Measurements from ENCODE around the gene KPRP.

Gene KPRP

DNA sequence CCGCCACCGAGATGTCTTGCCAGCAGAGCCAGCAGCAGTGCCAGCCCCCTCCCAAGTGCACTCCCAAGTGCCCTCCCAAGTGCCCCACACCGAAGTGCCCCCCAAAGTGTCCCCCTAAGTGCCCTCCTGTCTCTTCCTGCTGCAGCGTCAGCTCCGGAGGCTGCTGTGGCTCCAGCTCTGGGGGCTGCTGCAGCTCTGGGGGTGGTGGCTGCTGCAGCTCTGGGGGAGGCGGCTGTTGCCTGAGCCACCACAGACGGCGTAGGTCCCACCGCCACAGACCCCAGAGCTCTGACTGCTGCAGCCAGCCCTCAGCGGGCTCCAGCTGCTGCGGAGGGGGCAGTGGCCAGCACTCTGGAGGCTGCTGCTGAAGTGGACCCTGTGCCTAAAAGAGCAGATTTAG is 18.5 kb downstream of the KPRP start:
- no peaks in the 10 kb centered on the region for H3K27me3 ChIP-seq (ENCODE audit: insufficient read depth, insufficient read length)
- no peaks in the 10 kb centered on the region for H3K4me1 ChIP-seq (ENCODE audit: insufficient read depth, insufficient read length)
- TF ChIP-seq YY1 (IDR thresholded peaks at IDR 0.05; ENCODE audit: insufficient read depth, insufficient read length) = no peak
- no peak for DNase-seq (ENCODE audit: low read depth, low spot score)
- no peaks in the 10 kb centered on the region for H3K36me3 ChIP-seq (ENCODE audit: insufficient read depth, insufficient read length, low read length)
- no peak overlapping the region for H3K4me3 ChIP-seq (ENCODE audit: insufficient read length, low read depth)
- H3K9me3 ChIP-seq (ENCODE audit: insufficient read depth, low read length) = no peaks in the 10 kb centered on the region
- no peak overlapping the region for H3K9ac ChIP-seq (ENCODE audit: insufficient read length, low read depth)

DNA sequence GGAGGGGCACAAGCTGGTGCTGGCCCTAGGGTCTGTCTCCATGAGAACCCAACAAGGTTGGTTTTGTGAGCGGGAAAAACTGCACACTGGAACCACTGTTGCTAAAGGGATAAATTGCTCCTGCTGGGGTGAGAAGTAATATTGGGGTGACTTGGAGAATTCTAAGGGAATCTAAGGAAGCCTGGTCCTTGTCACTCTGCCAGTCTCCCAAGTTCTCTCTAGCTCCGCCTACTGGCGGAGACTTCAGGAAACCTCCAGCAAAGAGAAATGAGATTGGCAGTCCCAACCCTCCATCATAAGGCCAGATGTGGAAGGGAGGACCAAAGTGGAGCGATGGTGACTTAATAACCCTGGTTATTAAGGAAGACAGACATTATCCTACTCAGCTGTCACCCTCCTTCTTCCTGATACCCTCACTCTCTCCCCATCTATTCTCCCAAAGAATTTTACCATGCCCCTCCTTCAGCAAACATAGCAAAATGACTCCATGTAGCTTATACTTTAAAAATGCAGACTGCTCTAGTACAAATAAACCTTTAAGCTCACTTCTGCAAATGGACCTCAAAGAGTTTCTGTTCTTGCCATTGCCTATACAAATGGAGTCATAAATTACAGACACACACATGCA is 19.8 kb downstream of the KPRP start:
- TF ChIP-seq SUZ12 (IDR thresholded peaks at IDR 0.05; ENCODE audit: extremely low read depth, insufficient read depth, insufficient read length) (no peak), ZNF274 (IDR thresholded peaks at IDR 0.05; ENCODE audit: low read depth, low read length) (no peak), YY1 (IDR thresholded peaks at IDR 0.05; ENCODE audit: insufficient read depth, insufficient read length) (no peak)
- H3K4me1 ChIP-seq (ENCODE audit: insufficient read depth, insufficient read length) = no peaks in the 10 kb centered on the region
- H3K36me3 ChIP-seq (ENCODE audit: insufficient read depth, insufficient read length, low read length) = no peaks in the 10 kb centered on the region
- H3K9me3 ChIP-seq (ENCODE audit: insufficient read depth, low read length) = no peaks in the 10 kb centered on the region
- H3K4me3 ChIP-seq (ENCODE audit: insufficient read length, low read depth) = no peak overlapping the region
- no peak overlapping the region for H3K9ac ChIP-seq (ENCODE audit: insufficient read length, low read depth)
- DNase-seq (ENCODE audit: low read depth, low spot score) = peak; percentile 63
- no peaks in the 10 kb centered on the region for H3K27me3 ChIP-seq (ENCODE audit: insufficient read depth, insufficient read length)

DNA sequence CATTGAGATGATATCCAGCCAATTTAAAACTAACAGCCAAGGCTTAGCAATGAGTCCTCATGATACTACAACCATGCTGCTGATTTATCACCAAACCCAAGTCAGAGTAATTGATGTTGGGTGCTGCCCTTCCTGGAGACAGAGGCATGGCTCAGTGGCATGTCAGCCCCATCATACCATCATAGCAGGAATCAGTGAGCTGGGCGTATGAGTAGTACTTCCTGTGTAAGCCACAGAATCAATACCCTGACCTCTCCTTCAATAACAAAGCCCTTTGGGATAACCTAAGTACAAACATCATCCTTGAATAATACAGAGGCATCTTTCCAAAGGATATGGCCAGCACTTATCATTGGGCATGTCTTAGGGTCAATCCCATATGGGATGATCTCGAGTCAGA is 25.3 kb downstream of the KPRP start:
- Histone ChIP-seq H3K36me3 (ENCODE audit: insufficient read depth, insufficient read length, low read length) (no peaks in the 10 kb centered on the region), H3K4me3 (ENCODE audit: insufficient read length, low read depth) (no peak overlapping the region), H3K9me3 (ENCODE audit: insufficient read depth, low read length) (no peaks in the 10 kb centered on the region)

DNA sequence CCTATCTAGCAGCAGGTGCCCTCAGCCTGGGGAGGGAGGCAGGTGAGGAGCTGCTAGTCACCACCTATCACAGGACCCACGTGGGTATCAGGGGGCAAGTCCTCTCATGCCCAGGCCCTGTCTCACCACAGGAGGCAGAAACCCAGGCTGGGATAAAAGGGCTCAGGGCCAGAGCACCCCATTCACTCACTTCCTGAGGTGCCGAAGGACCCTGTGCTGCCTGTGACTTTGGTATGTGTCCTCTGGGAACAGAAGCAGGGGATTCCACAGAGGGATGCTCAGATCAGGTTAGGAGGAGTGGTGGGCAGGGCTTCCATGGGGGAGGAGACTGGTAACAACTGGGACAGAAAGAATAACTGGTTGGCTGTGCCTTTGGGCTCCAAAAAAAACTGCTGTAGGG is 28.3 kb downstream of the KPRP start, which contains the start of gene LCE1E:
Gene LCE1E (plus strand): TSS at position 181 of the 400 bp plus-strand sequence. CDS start 1,043 bp downstream, outside the sequence.
- H3K4me3 ChIP-seq (ENCODE audit: insufficient read length, low read depth) = no peak within 1 kb of the TSS
- no peak within 1 kb of the TSS for H3K9ac ChIP-seq (ENCODE audit: insufficient read length, low read depth)
- H3K9me3 ChIP-seq (ENCODE audit: insufficient read depth, low read length) = no peaks in the 10 kb centered on the region
- TF ChIP-seq ZNF274 (IDR thresholded peaks at IDR 0.05; ENCODE audit: low read depth, low read length) (no peak), SUZ12 (IDR thresholded peaks at IDR 0.05; ENCODE audit: extremely low read depth, insufficient read depth, insufficient read length) (no peak), YY1 (IDR thresholded peaks at IDR 0.05; ENCODE audit: insufficient read depth, insufficient read length) (no peak)
- no peaks in the 10 kb centered on the region for H3K4me1 ChIP-seq (ENCODE audit: insufficient read depth, insufficient read length)
- H3K36me3 ChIP-seq (ENCODE audit: insufficient read depth, insufficient read length, low read length) = no peaks in the 10 kb centered on the region
- no peak for DNase-seq (ENCODE audit: low read depth, low spot score)
- no peaks in the 10 kb centered on the region for H3K27me3 ChIP-seq (ENCODE audit: insufficient read depth, insufficient read length)

More for the DNA sequence above, 25.3 kb downstream of the KPRP start:
- DNase-seq (ENCODE audit: low read depth, low spot score) = no peak
- H3K4me1 ChIP-seq (ENCODE audit: insufficient read depth, insufficient read length) = no peaks in the 10 kb centered on the region
- no peak for TF ChIP-seq SUZ12 (IDR thresholded peaks at IDR 0.05; ENCODE audit: extremely low read depth, insufficient read depth, insufficient read length)
- no peak for TF ChIP-seq YY1 (IDR thresholded peaks at IDR 0.05; ENCODE audit: insufficient read depth, insufficient read length)
- TF ChIP-seq ZNF274 (IDR thresholded peaks at IDR 0.05; ENCODE audit: low read depth, low read length) = no peak
- no peaks in the 10 kb centered on the region for H3K27me3 ChIP-seq (ENCODE audit: insufficient read depth, insufficient read length)
- H3K9ac ChIP-seq (ENCODE audit: insufficient read length, low read depth) = no peak overlapping the region

DNA sequence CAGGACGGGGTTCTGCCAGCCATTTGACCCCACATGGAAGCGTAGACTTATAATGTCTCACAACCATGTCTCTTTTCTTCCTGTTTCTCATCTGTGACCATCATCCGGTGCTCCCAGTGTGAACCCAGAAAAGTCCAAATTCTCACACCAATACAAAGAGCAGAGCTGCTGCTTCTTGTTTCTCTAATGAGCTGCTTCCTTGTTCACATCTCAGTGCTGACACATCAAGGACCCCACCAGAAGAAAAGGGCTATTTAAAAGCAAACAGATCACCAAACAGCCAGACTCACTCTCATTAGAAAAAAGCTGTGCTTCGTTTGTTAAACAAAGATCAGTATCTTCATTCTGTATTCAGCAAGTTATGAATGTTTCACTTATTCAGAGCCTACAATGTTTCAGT is 37.9 kb downstream of the KPRP start:
- no peak for TF ChIP-seq SUZ12 (IDR thresholded peaks at IDR 0.05; ENCODE audit: extremely low read depth, insufficient read depth, insufficient read length)
- no peak overlapping the region for H3K9ac ChIP-seq (ENCODE audit: insufficient read length, low read depth)
- no peaks in the 10 kb centered on the region for H3K9me3 ChIP-seq (ENCODE audit: insufficient read depth, low read length)
- peaks cover 4% of the 10 kb centered on the region for H3K4me1 ChIP-seq (ENCODE audit: insufficient read depth, insufficient read length)
- H3K36me3 ChIP-seq (ENCODE audit: insufficient read depth, insufficient read length, low read length) = no peaks in the 10 kb centered on the region
- no peaks in the 10 kb centered on the region for H3K27me3 ChIP-seq (ENCODE audit: insufficient read depth, insufficient read length)
- no peak overlapping the region for H3K4me3 ChIP-seq (ENCODE audit: insufficient read length, low read depth)
- DNase-seq (ENCODE audit: low read depth, low spot score) = no peak

DNA sequence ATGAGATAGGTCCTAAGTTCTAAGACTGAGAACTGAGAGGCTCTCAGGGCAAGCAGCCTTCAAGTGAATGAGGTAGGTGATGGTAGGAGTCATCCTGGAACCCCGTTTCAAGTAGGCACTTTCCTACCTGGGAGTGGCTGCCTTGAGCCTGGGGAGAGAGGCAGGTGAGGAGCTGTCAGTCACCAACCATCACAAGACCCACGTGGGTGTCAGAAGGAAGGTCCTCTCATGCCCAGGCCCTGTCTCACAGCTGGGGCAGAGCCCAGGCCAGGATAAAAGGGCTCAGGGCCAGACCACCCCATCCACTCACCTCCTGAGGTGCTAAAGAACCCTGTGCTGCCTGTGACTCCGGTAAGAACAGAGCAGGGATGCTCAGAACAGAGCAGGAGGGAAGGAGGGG is 38.6 kb downstream of the KPRP start, which contains the start of gene LCE1D:
Gene LCE1D (plus strand): TSS at position 301 of the 400 bp plus-strand sequence. CDS start 1,074 bp downstream, outside the sequence.
- no peaks in the 10 kb centered on the region for H3K9me3 ChIP-seq (ENCODE audit: insufficient read depth, low read length)
- TF ChIP-seq ZNF274 (IDR thresholded peaks at IDR 0.05; ENCODE audit: low read depth, low read length) = no peak
- no peak for TF ChIP-seq SUZ12 (IDR thresholded peaks at IDR 0.05; ENCODE audit: extremely low read depth, insufficient read depth, insufficient read length)
- no peak for TF ChIP-seq YY1 (IDR thresholded peaks at IDR 0.05; ENCODE audit: insufficient read depth, insufficient read length)

DNA sequence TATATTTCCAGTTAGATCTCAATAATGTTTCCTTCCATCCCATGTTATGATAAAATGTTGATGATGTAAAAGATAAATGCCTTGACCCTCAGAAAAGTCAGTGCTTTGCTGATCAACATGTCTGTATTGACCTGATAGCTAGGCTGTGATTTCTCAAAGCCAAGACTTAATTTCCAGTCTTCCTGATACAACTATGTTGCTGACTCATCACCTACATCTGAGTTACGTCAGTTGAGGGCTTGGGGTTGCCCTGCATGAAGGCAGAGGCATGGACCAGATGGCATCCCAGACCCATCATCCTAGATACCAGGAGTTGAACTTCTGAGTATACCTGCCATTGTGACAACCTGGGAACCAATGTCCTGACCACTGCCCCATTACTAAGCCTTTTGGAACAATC is 43.5 kb downstream of the KPRP start:
- TF ChIP-seq ZNF274 (IDR thresholded peaks at IDR 0.05; ENCODE audit: low read depth, low read length) (no peak), YY1 (IDR thresholded peaks at IDR 0.05; ENCODE audit: insufficient read depth, insufficient read length) (no peak), SUZ12 (IDR thresholded peaks at IDR 0.05; ENCODE audit: extremely low read depth, insufficient read depth, insufficient read length) (no peak)
- Histone ChIP-seq H3K4me1 (ENCODE audit: insufficient read depth, insufficient read length) (peaks cover 2% of the 10 kb centered on the region), H3K36me3 (ENCODE audit: insufficient read depth, insufficient read length, low read length) (no peaks in the 10 kb centered on the region), H3K9me3 (ENCODE audit: insufficient read depth, low read length) (no peaks in the 10 kb centered on the region), H3K9ac (ENCODE audit: insufficient read length, low read depth) (no peak overlapping the region), H3K4me3 (ENCODE audit: insufficient read length, low read depth) (no peak overlapping the region), H3K27me3 (ENCODE audit: insufficient read depth, insufficient read length) (no peaks in the 10 kb centered on the region)
- no peak for DNase-seq (ENCODE audit: low read depth, low spot score)

More for the DNA sequence above, 38.6 kb downstream of the KPRP start, which contains the start of gene LCE1D:
- no peak for DNase-seq (ENCODE audit: low read depth, low spot score)
- H3K4me3 ChIP-seq (ENCODE audit: insufficient read length, low read depth) = no peak within 1 kb of the TSS
- H3K9ac ChIP-seq (ENCODE audit: insufficient read length, low read depth) = no peak within 1 kb of the TSS
- H3K4me1 ChIP-seq (ENCODE audit: insufficient read depth, insufficient read length) = peaks cover 4% of the 10 kb centered on the region
- no peaks in the 10 kb centered on the region for H3K27me3 ChIP-seq (ENCODE audit: insufficient read depth, insufficient read length)
- H3K36me3 ChIP-seq (ENCODE audit: insufficient read depth, insufficient read length, low read length) = no peaks in the 10 kb centered on the region

Measured in NT2/D1 (cell line).